NCI-H345 treated with DMSO at 0.1 percent for 48 hours (cell line): Measurements from ENCODE around the gene LIAS.
A peak's percentile ranks its signal among the peaks of the same experiment; 100 is the strongest.
"Not testable (repeated sequence)": the region's sequence is repeated elsewhere in the genome, so short reads cannot be mapped to it uniquely, and the experiment has no call there.

Experiments
- DNase-seq: peaks from one replicate; lab custom pipeline; 2025; ENCODE audit not compliant: unreplicated experiment; lab: John Stamatoyannopoulos, UW

LIAS gene

DNA sequence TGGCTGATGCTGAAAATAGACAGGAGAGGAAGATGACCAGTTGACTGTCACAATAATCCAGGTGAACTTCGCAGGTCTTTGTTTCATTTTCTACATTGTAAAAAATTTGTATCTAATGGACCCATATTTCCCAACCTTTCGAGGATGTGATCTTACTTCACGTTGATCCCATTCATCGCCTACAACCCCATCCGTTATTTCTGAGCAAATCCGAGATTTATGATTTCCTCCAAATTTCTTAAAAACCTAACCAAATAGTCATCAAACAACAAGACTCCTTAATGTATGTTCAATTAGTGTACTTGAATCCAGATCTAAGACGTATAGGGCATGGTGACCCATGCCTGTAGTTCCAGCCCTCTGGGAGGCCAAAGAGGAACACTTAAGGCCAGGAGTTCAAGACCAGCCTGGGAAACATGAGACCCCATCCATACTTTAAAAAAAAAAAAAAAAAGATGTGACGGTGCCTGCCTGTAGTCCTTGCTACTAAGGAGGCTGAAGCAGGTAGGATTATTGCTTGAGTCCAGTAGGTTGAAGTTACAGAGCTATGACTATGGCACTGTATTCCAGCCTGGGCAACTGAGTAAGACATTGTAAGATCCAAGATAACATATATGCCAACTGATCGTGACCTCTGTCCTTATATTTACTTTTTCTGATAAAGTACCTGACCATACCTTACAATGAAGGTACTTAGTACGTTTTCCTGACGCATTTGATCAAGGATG, 5.8 kb upstream of the LIAS start:
- DNase-seq, result no peak

DNA sequence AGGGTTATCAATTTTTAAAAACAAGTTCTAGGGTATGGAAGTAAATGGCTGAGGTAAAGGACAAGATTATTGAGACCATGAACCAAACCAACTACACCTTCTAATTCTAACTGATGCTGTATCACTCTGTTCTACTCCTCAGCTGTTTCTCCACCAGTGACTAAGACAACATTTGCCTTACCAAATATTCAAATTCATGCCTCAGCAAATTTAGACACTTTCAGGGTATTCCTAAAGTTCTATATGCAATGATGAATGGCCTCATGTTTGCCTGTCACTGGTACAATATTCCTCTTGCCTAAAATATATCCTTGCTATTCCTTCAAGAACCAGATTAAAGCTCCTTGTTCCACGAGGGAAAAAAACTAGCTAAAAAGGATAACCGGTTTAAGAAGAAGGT, 5.1 kb upstream of the LIAS start:
- DNase-seq, result no peak

DNA sequence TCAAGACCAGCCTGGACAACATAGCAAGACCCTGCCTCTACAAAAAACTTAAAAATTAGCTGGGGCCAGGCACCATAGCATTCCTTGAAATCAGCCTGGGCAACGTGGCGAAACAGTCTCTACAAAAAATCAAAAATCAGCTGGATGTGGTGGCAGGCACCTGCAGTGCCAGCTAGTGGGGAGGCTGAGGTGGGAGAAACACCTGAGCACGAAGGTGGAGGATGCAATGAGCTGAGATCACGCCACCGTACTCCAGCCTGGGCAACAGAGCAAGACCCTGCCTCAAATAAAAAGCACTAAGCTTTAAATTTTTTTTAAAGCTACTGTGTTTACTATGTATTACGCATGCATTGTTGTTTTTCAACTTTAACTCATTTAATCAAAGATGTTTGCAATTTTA, 3.4 kb upstream of the LIAS start:
- no peak for DNase-seq

DNA sequence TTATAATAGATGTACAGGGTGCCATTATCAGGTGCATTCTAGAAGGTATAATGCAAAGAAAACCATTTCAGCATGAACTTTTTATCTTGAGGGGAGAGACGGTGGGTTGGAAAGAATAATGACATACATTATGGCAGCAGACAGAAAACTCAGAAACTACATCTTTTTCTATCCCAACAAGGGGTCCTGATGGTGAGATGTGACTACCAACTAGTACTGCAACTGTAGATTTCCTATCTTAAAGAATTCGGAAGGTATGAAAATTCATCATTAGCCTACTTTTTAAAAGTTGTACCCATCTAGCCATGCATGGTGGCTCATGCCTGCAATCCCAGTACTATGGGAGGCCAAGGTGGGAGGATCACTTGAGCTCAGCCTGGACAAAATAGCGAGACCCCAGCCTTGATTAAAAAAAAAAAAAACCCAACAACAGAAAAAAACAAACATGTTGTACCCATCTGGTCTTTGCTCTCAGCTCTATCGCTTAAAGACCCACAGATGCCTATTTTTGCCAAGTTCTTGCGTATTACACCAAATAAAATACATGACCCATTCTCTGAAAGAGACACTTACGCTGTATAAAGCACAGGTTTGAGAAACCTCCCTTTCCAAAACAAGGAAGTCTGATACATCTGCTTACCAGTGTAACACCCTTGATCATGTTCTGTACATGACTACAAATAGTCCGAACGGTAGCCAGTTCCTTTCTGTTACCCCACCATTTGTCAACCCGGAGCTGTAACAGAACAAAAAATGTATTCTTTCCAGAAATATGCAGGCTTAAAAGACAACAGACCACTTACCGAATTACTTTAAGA, 1.7 kb upstream of the LIAS start:
- DNase-seq, result no peak

DNA sequence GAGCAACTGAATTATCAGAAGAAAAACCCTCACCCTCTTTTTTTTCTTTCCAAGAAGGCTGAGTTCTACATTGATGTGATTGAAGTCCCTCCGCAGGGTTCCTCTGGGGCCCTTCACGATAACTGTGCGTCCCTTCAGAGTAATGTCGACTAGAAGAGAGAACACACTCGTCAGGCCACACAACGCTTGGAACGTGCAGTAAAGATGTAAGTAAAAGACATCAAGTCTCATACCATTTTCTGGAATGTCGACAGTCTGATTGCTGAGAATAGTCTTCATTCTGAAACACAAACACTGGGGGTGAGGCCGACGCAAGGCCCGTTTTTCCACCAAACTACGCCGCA, 723 bp upstream of the LIAS start:
- not testable (repeated sequence) for DNase-seq

DNA sequence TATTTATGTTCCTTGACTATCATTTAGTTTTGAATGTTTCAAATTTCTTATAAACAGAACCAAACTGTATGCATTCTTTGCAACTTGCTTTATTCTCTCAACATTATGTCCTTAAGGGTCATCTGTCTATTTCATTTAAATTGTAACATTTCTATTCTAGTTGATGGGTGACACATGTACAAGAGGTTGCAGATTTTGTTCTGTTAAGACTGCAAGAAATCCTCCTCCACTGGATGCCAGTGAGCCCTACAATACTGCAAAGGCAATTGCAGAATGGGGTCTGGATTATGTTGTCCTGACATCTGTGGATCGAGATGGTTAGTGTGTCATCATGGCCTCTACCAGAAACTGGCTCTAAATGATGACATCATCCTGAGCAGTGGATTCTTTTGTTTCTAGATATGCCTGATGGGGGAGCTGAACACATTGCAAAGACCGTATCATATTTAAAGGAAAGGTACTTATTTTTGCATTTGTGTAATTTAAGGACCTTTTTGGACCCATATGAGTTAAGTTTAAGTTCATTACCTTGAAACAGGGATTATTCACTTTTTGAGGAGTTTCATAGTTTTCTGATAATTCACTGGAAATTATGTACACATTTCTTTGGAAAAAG, 6.1 kb downstream of the LIAS start:
- no peak for DNase-seq

DNA sequence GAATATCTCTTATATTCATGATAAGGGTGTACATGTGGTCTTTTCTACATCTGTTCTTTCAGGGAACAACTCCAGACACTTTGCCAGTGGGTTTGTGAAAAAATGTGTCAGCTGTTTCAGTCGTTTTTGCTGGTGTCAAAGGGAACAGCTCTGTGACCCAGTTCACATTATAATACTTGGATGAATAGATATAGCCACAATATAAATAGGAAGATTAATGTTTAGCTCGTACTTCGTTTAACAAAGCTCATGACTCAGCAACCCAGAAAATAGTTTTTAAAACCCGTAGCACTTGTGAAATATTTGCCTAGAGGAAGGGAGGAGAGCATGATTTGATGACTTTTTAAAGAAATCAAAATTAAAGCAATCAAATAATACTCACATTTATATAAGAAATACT, 7.9 kb downstream of the LIAS start:
- no peak for DNase-seq

DNA sequence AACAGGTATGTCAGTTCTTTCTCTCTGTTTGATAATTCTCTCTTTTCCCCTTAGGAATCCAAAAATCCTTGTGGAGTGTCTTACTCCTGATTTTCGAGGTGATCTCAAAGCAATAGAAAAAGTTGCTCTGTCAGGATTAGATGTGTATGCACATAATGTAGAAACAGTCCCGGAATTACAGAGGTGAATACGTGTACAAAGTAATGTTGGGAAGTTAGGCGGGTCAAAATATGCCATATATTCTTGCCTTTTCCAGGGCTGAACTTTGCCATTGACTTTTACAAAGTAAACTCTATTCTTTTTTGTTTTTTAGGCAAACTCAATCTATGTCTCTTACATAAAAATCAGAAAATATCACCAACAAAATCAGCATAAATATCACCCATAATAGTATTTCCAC, 8.6 kb downstream of the LIAS start:
- no peak for DNase-seq

DNA sequence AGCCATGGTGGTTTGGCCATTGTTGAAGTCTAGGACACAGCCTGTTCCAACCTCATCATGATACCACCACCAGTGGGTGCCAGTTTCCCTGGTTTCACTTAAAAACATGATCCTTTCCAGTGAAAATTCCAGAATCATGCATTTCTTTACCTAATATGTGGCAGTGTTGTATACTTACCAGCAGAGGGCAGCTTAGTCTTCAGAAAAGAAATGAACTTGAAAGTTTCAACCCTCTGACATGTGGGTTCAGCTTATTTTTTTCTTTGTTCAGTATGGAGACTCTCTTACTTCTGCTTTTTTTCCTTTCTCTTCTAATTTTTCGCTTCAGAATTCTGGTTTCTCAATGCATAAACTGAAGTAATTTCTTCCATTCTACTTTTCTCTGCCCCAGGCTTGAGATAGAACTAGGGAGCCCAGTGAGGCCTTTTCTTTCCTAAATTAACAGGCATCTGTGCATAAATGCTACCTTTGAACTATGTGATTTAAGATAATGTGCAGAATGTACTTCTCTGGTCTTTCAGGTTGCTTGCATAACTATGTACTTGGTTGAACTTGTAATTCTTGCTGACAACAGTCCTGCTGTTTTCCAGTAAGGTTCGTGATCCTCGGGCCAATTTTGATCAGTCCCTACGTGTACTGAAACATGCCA, 10.7 kb downstream of the LIAS start:
- DNase-seq, result peak; percentile 3

DNA sequence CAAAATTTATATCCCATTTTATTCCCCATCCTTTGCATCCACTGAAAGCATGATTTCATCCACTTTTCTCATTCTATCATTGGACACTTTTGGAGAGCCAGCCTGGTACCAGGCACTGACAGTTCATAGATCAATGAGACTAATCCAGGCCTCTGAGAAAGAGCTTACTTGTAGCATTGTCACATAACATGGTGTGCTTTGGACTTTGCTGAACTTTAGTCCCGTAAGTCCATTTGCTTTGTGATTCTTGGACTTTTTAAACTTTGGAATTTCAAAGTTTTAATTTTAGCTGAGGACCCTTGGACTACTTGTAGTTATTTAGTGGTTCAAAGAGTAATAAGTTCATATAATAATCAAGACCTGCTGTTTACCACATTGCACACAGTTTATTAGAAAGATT, 11.5 kb downstream of the LIAS start:
- DNase-seq, result no peak

DNA sequence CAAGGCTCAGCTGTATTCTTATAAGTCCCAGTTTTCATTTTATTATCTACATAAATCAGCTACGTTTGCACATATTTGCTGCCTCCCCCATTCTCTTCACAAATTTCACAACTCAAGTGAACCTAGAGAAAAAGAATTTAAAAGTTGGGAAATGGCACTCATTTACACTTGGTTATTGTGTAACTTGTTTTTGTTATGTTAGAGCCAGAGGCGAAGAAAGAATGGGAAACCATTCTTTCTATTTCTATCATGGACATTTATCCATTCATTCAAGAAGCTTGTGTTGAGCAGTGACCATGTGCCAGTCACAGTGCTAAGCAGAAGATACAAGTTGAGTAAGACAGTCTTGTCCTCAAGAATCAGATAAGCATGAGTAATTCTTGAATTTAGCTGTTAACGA, 13.5 kb downstream of the LIAS start:
- DNase-seq, result no peak

DNA sequence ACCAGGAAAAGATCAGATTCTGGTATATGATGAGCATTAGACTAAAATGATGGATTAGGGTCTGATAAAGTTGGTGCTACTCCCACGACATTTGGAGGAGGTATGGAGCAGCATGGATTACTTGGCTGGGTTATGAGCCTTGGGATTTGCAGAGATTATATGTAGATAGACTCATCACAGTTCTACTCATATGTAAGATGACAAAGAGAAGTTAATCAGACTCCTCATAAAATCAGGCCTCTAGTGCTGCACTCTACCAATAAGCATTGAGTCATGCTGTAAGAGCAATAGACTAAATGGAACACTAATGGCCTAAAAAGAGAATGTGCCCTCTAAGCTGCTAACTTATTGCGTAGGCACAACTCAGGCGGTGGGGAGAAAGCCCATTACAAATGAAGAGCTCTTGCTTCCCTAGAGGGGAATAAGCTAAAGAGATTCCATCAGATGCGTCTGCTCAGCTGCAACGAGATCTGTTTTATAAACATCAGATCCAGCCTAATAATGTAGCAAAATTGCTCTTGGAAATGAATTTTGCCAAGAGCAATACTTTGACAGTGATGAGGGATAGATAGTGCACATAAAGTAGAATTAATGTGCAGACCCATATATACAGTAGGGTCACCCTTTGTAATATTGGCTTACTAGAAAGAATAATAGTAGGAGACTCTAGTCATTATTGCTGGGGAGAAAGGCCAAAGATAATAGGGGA, 17.5 kb downstream of the LIAS start:
- no peak for DNase-seq

DNA sequence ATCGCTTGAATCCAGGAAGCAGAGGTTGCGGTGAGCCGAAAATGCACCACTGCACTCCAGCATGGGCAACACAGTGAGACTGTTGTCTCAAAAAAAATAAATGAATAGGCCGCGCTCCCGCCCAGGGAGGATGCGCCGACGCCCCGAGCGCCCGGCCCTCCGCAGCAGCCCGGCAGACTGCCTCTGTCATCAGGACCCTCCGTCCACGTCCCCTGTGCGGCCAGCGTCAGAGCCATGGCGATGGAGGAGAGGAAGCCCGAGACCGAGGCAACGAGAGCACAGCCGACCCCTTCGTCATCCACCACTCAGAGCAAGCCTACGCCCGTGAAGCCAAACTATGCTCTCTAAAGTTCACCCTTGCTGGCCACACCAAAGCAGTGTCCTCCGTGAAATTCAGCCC, 21.4 kb downstream of the LIAS start:
- no peak for DNase-seq

DNA sequence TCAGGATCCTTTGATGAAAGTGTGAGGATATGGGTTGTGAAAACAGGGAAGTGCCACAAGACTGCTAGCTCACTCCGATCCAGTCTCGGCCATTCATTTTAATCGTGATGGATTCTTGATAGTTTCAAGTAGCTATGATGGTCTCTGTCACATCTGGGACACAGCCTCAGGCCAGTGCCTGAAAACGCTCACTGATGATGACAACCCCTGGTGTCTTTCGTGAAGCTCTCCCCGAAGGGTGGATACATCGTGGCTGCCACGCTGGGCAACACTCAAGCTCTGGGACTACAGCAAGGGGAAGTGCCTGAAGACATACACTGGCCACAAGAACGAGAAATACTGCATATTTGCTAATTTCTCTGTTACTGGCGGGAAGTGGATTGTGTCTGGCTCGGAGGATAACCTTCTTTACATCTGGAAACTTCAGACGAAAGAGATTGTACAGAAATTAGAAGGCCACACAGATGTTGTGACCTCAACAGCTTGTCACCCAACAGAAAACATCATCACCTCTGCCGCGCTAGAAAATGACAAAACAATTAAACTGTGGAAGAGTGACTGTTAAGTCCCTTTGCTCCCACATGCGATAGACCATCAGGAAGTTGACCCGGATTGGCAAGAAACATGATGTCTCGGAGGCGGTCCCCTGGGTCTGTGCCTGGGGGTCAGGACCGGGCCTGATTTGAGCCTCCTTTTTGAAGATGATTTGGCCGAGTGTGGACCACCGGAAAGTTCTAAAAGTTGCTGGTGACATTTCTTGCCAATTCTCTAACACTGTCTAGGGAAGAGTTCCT, 22.2 kb downstream of the LIAS start:
- DNase-seq, result no peak

DNA sequence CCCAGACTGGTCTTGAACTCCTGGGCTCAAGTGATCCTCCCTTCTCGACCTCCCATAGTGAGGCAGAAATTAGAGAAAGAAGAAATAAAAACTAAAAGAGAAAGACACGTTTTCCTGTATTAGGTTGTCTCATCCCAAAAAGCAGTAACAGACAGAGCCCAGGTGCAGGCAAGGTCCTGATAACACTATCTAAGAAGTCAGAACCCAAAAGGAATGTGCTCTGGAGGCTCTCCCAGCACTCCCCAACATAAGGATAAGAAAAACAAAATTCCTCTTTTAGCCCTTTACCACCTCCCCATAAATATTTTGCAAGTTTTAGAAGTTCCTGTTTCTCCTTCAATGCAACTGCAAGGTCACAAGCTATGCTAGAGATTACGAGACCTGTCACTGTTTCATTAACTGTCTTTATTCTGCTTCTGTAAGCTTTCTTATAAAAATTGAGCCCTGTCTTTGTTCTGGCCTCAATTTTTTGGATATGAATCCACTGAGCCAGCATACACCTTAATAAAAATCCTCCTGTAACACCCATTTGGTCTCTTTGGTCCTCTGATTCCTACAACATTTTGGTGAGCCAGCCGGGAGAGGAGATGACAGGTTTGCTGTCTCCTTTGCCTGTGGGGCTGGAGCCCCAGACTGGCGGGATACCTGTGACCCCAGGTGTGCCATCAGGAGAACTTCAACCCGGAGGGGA, 25.9 kb downstream of the LIAS start:
- DNase-seq, result no peak

DNA sequence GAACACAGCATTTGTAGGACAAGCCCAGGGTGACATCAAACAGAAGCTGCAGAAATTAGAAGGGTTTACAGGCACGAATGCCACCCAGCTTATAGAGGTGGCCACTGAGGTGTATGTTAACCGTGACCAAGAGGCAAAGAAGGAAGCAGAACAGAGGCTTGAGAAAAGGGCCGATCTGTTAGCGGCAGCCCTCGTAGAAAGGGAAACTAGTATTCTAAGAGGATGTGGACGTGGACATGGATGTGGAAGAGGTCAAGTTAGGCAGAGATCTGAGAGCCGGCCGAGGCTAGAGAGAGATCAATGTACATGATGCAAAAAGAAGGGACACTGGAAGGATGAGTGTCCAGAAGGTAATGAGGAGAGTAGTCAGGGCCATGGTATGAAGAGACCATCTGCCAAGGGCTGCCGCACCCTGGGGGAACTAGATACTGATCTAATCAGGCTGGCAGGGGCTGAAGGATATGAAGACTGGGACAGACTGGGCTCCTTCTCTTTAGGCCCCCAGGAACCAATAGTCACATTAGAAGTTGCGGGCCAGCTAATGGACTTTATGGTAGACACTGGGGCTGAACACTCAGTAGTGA, 27.5 kb downstream of the LIAS start:
- no peak for DNase-seq

DNA sequence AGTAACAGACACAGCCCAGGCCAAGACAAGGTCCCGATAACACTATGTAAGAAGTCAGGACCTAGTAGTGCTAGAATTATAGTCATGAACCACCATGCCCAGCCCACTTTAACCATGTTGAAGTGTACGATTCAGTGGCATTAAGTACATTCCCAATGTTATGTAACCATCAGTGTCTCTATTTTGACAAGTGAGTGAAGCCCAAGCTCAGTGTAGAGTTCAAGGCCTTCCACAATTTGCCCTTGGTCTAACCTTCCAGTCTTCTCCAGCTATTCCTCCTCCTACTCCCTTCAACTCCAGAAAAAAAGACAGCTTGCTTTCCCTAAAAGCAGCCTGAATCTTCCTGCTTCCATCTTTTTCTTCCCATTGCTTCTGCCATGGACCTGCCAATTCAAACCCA, 31.5 kb downstream of the LIAS start:
- DNase-seq, result no peak

DNA sequence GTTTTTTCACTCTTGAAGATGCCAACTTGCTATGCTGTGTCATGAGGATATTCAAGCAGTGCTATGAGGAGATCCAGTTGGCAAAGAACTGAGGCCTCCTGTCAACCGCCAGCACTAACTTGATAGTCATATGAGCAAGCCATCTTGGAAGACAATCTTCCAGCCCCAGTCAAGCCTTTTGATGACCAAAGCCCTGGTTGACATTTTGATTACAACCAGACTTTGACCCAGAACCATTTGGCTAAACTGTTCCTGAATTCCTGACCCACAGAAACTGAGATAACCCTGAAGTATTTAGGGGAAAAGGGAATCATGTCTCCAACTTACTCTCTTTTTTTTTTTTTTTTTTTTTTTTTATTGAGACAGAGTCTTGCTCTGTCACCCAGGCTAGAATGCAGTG, 35.5 kb downstream of the LIAS start:
- DNase-seq, result no peak

DNA sequence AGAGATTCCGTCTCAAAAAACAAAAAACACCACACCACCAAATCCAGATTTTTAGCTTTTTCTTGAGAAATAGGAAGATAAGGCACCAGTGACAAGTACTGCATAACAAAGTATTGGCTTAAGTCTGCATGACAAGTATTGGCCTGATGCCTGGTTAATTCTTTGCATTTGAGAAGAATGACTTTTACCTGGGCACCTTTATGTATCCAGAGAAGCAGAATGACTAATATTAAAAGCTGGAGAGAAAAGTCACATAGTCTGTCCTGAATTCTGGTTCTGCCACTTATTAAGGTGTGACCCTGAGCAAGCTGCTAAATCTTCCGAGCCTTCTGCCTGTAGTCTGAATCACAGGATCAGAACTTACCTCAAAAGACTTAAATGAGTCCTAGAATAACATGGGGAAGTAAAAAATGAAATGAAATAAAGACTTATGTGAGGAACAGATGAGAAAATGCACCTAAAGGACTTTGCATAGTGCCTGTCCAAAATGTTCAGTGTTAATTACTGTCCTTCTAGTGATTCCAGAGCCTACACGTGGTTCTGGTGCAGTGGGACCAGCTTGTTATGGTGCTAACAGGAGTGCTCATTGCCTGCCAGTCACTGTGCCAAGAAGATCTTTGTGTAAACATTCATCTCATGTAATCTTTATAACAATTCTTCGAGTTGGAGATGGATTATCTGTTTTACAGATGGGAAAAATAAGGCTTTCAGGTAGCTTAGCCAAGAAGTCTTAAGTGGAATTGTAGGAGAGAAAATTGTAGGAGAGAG, 36.8 kb downstream of the LIAS start:
- no peak for DNase-seq
